Measurements from ENCODE around the gene OR10A5. TPM values are rescaled to one million over a fixed set of nuclear protein-coding genes. Genes with fewer than 3 reads are reported as not detected.

Gene OR10A5
- total RNA-seq, 1 donor from 2014 or later: not detected

DNA sequence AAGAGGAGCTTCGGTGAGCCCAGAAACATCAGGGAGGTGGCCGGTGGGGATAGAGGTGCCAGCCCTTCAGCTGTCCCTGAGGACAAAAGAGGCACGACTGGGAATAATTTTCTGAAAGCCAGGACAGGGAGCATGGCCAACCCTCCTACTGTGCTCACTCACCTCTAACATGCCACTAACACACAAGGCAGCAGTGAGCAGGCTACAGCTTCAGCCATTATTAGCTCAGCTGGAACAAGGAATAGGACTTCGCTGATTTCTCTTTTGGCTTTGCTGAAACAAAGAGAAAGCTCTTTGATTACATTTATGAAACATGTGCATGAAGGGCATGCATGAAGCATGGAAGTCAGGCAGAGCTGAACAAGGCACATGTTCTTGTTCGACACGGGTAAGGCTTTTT, 12.1 kb upstream of the OR10A5 start:
- Mint-ChIP-seq H3K36me3 (ENCODE audit: low read depth) (no peaks in the 10 kb centered on the region), H3K27me3 (no peaks in the 10 kb centered on the region), H3K4me1 (peaks cover 20% of the 10 kb centered on the region), H3K9me3 (no peaks in the 10 kb centered on the region), H3K4me3 (no peak overlapping the region), H3K27ac (peak overlapping the region; percentile 6)
- TF ChIP-seq, protein P1, sequence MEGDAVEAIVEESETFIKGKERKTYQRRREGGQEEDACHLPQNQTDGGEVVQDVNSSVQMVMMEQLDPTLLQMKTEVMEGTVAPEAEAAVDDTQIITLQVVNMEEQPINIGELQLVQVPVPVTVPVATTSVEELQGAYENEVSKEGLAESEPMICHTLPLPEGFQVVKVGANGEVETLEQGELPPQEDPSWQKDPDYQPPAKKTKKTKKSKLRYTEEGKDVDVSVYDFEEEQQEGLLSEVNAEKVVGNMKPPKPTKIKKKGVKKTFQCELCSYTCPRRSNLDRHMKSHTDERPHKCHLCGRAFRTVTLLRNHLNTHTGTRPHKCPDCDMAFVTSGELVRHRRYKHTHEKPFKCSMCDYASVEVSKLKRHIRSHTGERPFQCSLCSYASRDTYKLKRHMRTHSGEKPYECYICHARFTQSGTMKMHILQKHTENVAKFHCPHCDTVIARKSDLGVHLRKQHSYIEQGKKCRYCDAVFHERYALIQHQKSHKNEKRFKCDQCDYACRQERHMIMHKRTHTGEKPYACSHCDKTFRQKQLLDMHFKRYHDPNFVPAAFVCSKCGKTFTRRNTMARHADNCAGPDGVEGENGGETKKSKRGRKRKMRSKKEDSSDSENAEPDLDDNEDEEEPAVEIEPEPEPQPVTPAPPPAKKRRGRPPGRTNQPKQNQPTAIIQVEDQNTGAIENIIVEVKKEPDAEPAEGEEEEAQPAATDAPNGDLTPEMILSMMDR (IDR thresholded peaks at IDR 0.05): no peak
- CTCF ChIA-PET: interaction anchor here (1.9 kb wide), 1 partner anchor 21 kb away, joined by 7 read pairs; no protein-coding TSS in a partner anchor
- no peak for ATAC-seq (ENCODE audit: low read depth)
- intact Hi-C loops (cut with micrococcal nuclease): no loop called here
- no peak for DNase-seq
- POLR2A ChIA-PET: no interaction called here

DNA sequence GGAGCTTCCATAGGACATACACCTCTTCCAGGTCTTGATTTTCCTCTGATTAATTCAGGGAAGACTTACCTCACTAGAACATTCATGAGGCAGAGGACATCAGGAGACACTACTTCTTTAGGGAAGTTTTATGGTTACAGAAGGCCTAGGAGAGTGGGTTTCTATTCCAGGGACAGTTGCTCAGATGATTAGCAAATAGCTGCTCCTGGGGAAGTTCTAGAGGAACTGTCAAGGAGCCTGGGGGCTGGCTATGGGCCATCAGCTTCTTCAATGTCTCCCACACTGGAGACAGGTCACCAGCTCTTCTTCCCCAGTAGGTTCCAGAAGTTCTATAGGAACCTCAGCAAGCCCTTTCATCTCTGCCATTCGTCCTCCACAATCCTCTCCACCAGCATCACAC, 11.5 kb upstream of the OR10A5 start:
- Mint-ChIP-seq H3K4me3 (no peak overlapping the region), H3K27ac (no peak overlapping the region), H3K9me3 (no peaks in the 10 kb centered on the region), H3K36me3 (ENCODE audit: low read depth) (no peaks in the 10 kb centered on the region), H3K4me1 (peaks cover 20% of the 10 kb centered on the region), H3K27me3 (no peaks in the 10 kb centered on the region)
- TF ChIP-seq, protein P1 (IDR thresholded peaks at IDR 0.05): no peak
- DNase-seq (no peak), ATAC-seq (ENCODE audit: low read depth) (no peak)
- intact Hi-C loops (cut with micrococcal nuclease): no loop called here
- ChIA-PET POLR2A (no interaction called here), CTCF (interaction anchor here (1.9 kb wide), 1 partner anchor 22 kb away, joined by 7 read pairs; no protein-coding TSS in a partner anchor)

DNA sequence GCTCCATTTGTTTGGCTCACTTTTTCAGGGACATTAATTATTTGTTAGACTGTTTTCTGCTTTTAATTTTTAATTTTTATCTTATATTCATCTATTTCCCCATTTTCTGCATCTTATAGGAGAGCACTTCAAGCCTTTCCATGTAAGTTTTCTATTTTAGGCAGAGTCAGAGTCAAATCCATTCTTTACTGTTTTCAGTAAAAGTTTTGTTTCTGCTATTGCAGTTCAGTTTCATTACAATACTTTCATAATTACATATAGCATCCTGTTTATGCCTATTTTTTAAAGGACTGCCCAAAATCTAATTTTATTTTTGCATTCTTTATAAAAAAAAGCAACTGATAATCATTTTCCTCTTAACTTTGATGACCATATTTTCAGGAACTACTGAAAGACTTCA, 3.8 kb upstream of the OR10A5 start:
- no peaks in the 10 kb centered on the region for H3K4me1 Mint-ChIP-seq
- no peaks in the 10 kb centered on the region for H3K36me3 Mint-ChIP-seq (ENCODE audit: low read depth)
- H3K27me3 Mint-ChIP-seq: no peaks in the 10 kb centered on the region
- H3K4me3 Mint-ChIP-seq: no peak overlapping the region
- no peak for ATAC-seq (ENCODE audit: low read depth)
- POLR2A ChIA-PET: no interaction called here
- intact Hi-C loops (cut with micrococcal nuclease): no loop called here
- TF ChIP-seq, protein P1 (IDR thresholded peaks at IDR 0.05): no peak
- no peaks in the 10 kb centered on the region for H3K9me3 Mint-ChIP-seq
- CTCF ChIA-PET: no interaction called here
- no peak overlapping the region for H3K27ac Mint-ChIP-seq
- DNase-seq: no peak

DNA sequence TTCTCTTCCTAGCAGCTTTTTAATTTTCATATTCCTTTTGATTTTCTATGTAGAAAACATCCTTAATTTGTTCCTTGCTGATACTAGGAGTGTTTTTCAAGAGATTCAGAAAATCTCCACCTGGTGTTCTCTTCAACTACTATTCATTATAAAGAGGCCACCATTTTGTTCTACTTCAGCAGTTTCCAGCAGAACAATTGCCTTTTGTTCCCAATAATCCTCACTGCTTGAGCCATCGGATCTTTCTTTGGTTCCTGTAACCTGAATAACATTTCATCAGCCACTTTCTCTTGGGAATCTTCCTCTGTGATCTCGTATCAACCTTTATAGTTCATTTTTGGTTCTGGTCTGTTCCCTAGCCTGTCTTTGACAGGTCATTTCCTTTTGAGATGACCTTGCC, 1.8 kb upstream of the OR10A5 start:
- H3K4me1 Mint-ChIP-seq: no peaks in the 10 kb centered on the region
- no peaks in the 10 kb centered on the region for H3K36me3 Mint-ChIP-seq (ENCODE audit: low read depth)
- CTCF ChIA-PET: no interaction called here
- no peak overlapping the region for H3K27ac Mint-ChIP-seq
- H3K4me3 Mint-ChIP-seq: no peak overlapping the region
- intact Hi-C loops (cut with micrococcal nuclease): no loop called here
- DNase-seq: no peak
- H3K27me3 Mint-ChIP-seq: no peaks in the 10 kb centered on the region
- POLR2A ChIA-PET: no interaction called here
- no peak for ATAC-seq (ENCODE audit: low read depth)
- H3K9me3 Mint-ChIP-seq: no peaks in the 10 kb centered on the region
- TF ChIP-seq, protein P1 (IDR thresholded peaks at IDR 0.05): no peak

DNA sequence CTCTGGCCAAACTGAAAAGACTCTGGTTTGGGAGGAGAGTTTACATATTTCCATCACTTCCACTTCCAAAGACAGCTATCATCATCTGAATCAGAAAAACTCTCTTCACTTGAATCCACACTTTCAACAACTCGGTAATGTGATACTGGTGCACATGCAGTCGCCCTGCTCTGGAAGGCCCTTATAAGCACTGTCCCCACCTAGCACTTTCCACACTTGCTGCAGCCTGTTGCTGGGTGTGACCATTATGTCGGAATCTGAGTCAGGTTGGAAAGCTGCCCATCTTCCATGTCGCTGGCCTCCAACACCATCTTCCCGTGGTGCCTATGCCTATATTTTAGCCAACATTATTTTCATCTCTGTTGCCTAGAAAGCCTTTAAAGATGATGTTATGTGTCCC, 1.1 kb upstream of the OR10A5 start:
- ATAC-seq (ENCODE audit: low read depth) (no peak), DNase-seq (no peak)
- Mint-ChIP-seq H3K27me3 (no peaks in the 10 kb centered on the region), H3K27ac (no peak overlapping the region), H3K9me3 (no peaks in the 10 kb centered on the region), H3K4me3 (no peak overlapping the region), H3K4me1 (no peaks in the 10 kb centered on the region), H3K36me3 (ENCODE audit: low read depth) (no peaks in the 10 kb centered on the region)
- intact Hi-C loops (cut with micrococcal nuclease): no loop called here
- CTCF ChIA-PET: no interaction called here
- TF ChIP-seq, protein P1 (IDR thresholded peaks at IDR 0.05): no peak
- POLR2A ChIA-PET: no interaction called here

All from activated B cell treated with CpG ODN at 0.5 μM for 24 hours (primary cell).